Measurements from ENCODE around the gene HAPSTR1.
"Not testable (repeated sequence)": the region's sequence is repeated elsewhere in the genome, so short reads cannot be mapped to it uniquely, and the experiment has no call there.

HAPSTR1 gene, protein sequence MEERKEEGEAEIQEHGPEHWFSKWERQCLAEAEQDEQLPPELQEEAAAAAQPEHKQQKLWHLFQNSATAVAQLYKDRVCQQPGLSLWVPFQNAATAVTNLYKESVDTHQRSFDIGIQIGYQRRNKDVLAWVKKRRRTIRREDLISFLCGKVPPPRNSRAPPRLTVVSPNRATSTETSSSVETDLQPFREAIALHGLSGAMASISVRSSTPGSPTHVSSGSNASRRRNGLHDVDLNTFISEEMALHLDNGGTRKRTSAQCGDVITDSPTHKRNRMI

DNA sequence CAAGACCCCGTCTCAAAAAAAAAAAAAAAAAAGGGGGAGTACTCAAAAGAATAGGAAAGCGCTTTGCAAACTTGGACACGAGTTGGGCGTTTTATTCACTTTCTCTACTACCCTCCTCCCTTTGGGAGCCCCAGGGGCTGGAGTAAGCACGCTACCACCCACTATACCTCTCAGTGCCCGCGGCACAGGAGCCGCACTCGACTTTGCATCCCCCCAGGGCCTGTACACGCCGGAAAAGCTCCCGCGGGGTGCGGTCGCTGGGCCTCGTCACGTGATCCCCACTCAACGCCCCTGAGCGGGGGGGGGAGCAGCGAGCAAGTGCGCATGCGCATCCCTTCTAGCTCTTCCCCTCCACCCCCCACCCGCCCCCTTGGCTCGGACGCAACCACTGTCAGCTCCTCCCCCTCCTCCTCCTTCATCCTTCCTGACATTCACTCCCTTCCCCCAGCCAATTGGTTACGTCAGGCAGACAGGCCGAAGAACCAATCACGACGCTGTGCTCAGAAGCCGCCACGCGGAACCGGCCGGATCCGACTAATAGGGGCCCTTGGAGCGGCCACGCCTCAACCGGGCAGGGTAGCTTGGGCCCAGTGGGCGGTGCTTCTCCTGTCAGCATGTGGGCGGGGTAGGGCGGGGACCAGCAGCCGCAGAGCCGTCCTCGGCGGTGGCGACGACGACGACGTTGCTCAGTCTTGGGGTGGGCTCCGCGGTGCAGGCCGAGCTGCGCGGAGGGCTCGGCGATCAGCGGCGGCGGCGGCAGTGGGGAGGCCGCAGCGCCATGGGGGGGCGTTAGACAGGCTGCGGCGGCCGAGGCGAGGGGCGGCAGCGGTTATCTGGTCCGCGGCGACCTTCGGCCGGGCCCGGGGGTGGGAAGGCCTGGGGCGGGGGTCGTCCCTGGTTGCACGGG lies at the start of gene HAPSTR1:
HAPSTR1 (plus strand) TSS at position 685 of the 907 bp plus-strand sequence. CDS start 401 bp downstream, outside the sequence.
- peak; percentile 98 for DNase-seq

DNA sequence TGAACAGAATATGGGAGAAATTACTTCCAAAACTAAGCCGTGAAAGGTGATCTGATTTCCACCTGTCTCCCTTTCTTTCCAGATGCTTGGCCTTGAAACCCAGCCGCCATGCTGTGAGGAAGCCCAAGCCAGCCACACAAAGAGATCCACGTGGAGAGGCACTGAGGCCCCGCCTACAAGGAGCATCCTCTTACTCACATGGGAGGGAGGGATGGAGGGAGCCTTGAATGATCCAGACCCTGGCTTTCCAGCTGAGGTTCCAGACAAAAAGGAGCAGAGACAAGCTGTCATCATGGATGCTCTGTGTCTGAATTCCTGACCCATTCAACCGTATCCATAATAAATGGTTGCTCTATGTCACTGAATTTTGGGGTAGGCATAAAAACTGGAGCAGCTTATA lies 48.9 kb upstream of the HAPSTR1 start:
- DNase-seq = no peak

DNA sequence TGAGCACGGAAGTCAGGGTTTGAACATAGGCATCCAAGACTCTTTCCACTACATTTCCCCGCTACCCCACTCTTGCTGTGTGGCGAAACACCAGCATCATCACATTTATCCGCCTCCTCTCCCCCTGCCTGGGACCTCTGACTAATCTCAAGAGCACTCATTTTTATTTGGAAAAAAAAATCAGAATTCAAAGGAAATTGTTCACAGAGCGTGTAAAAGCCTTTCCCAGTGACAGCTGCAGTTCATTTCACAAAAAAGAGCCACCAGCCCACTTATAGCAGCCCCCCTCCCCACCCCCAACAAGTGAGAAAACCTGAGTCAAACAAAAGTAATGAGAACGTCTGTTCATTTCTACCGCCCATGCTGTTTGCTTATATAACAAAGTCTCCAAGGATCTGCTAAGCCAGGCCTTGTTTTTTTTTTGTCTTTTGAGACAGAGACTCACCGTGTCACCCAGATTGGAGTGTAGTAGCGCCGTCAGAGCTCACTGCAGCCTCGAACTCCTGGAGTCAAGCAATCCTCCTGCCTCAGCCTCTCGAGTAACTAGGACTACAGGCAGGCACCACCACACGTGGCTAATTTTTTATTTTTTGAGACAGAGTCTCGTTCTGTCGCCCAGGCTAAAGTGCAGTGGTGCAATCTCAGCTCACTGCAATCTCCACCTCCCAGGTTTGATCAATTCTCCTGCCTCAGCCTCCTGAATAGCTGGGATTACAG lies 48.3 kb upstream of the HAPSTR1 start:
- no peak for DNase-seq

DNA sequence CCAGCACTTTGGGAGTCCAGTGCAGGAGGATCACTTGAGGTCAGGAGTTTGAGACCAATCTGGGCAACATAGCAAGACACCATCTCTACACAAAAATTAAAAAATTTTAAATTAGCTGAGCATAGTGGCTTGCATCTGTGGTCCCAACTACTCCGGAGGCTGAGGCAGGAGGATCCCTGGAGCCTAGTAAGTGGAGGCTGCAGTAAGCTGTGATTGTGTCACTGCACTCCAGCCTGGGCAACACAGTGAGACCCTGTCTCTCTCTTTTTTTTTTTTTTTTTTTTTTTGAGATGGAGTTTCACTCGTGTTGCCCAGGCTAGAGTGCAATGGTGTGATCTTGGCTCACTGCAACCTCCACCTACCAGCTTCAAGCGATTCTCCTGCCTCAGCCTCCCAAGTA lies 45.9 kb upstream of the HAPSTR1 start:
- not testable (repeated sequence) for DNase-seq

DNA sequence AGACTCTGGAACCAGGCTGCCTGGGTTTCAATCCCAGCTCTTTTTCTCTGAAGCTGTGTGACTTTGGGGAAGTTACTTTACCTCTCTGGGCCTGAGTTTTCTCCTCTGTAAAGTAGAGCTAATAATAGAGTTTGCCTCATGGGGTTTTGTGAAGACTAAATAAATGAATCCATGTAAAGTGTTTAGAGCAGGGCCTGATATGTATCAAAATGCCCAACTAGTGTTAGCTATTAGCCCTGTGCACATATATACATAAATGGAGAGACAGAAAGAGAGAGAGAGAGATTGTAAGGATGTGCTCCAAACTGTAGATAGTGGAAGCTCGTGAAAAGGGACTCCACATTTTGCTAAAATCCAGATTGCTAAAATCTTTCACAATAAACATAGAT lies 44.8 kb upstream of the HAPSTR1 start:
- no peak for DNase-seq

DNA sequence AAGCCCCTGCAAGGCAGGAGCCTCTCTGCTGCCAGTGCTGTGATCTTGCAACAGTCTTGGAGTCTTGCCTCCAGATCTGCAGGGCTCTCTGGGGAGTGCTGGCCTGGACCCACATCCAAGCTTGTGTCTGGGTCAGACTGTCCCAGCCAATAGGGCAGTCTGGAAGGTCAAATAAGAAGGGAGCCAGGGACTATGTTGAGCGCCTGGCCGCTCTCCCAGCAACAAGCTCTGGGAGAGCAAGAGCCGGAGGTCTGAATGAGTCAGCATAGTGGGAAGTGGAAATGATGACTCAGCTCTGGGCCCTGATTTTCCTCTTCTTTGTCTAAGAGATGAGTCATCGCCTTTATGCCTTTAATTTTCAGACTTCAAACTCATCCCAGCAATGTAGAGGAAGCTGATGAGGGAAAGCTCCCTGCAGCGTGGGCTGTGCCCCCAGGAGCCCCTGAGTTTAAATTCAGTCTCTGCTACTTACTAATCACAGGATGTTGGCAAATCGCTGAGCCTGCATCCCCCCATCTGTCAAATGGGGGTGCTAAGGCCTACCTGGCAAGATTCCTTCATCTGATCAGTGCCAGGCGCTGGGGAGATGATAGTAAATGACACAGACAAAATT lies 43.6 kb upstream of the HAPSTR1 start:
- DNase-seq = peak; percentile 77

DNA sequence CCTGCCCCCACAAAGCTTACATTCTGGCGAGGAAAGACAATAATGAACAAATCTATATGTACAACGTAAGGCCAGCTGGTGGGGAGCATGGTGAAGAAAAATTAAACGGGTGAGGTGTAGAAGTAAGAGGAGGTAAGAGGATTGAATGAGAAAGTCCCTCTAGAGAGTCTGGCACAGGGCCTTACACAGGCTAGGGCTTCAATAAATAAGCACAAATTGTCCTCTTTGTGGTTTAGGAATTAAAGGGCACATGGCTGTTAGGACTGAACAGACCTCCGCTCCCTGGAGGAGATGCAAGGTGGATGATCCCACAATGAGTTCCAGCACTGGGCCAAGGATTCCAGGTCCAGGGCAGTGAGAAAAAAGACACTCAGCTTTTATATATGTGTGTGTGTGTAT lies 43.1 kb upstream of the HAPSTR1 start:
- no peak for DNase-seq

DNA sequence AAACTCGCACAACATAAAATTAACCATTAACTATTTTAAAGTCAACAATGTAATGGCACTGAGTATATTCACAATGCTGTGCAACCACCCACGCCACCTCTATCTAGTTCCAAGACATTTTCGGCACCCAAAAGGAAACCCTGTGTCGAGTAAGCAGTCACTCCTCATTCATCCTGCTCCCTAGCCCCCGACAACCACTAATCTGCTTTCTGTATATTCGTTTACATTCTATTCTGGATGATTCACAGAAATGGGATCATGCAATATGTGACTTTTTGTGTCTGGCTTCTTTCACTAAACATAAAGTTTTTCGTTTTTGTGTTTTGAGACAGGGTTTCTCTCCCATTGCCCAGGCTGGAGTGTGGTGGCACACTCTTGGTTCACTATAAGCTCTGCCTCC lies 42.2 kb upstream of the HAPSTR1 start:
- no peak for DNase-seq

DNA sequence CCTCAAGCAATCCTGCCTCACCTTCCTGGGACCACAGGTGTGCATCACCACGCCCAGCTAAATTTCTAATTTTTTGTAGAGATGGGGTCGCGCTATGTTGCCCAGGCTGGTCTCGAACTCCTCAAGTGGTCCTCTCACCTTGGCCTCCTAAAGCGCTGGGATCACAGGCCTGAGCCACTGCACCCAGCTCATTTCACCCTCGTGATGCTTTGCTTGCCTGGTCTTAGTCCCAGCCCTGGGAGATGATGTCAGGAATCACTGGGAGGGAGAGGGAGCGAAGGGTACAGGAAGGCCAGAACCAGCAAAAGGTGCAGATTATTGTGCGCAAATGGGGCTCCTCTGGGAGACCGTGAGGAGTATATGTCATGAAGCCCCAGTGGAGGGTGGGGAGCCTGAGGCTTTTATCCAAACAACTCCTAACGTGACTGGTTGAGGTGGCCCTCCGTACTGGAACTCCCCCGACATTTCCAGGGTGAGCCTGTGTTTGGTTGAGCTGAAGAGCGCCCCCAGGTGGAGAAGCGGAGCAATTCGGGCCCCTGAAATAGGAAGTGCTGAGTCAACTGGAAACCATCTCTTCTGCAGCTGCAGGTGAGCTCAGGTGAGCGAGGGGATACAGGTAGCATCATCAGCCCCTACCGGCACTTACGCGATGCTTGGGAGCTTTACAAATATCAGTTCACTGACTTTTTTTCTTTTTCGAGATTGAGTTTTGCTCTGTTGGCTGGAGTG lies 41.2 kb upstream of the HAPSTR1 start:
- DNase-seq = no peak

DNA sequence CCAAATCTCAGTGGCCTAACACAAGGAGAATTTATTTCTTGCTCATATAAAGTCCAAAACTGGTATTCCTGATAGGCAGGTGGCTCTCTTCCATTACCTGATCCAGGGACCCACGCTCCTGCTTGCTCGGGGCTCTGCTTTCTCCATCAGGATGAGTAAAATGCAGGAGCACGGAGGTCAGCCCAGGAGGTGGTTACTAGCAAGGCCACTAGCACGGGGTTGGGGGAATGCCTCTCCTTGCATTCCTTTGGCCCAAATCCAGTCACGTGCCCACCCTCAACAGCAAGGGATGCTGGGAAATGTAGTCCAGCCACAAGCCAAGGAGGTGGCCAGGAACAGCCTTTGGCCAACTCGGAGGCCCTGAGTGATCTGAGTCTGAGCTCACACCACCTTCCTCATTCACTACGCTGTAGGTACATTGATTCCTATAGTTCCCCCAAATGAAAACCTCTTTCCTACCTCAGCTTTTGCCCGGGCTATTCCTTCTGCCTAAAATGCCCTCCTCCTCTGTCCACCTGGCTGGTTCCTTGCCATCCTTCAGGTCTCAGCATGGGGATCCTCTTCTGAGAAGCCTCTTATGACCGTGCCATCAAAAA lies 38.3 kb upstream of the HAPSTR1 start:
- peak; percentile 33 for DNase-seq

DNA sequence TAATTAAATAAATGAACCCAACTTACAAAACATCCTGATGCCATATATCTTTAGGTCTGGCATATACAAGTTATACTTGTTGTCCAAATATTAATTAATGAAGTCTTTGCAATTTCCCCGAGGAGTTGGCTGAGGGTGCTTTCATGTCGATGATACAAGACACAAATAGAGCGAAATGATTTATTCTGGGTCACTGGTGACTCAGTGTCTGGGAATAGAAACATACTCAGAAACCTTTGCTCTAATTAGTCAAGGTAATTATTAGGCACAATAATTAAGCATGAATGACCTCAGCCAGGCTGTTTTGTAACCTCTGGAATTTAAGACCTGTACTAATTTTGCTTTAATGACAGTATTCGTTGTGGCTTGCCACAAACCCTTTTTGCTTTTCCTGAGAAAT lies 37.0 kb upstream of the HAPSTR1 start:
- no peak for DNase-seq

DNA sequence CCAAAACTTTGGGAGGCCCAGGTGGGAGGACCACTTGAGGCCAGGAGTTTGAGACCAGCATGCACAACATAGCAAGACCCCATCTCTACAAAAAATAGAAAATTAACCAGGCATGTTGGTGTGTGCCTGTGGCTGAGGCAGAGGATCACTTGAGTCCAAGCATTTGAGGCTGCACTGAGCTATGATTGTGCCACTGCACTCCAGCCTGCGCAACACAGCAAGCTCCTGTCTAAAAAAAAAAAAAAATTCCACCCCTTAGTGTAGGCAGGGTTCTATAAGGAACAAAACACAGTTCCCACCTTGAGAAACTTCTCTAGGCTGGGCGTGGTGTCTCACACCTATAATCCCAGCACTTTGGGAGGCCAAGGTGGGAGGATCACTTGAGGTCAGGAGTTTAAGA lies 36.3 kb upstream of the HAPSTR1 start:
- DNase-seq = no peak

DNA sequence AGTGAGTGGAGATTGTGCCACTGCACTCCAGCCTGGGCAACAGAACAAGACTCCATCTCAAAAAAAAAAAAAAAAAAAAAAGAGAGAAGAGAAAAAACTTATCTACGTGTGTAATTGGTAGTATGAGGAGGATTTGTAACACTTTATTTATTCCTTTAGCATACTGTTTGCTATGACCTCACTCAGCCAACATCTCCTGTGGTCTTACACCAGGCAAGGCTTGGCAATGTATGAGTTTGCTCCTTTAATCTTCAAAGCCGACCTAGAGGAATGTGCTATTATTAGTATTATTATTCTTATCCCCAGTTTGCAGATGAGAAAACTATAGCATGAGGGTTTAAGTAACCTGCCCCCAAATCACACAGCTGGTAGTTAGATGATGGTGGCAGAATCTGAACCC lies 35.8 kb upstream of the HAPSTR1 start:
- no peak for DNase-seq

DNA sequence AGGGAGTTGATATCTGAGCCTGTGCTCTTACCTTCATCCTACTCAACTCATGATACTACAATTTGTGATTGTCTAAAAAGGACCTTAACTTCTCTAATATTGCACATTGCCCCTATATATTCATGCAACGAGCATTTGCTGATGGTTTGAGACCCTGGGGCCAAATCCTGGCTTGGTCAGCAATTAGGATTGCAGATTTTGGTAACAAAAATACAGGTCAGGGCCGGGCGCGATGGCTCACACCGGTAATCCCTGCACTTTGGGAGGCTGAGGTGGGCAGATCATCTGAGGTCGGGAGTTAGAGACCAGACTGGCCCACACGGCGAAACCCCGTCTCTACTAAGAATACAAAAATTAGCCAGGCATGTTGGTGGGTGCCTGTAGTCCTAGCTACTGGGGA lies 35.4 kb upstream of the HAPSTR1 start:
- DNase-seq = no peak

DNA sequence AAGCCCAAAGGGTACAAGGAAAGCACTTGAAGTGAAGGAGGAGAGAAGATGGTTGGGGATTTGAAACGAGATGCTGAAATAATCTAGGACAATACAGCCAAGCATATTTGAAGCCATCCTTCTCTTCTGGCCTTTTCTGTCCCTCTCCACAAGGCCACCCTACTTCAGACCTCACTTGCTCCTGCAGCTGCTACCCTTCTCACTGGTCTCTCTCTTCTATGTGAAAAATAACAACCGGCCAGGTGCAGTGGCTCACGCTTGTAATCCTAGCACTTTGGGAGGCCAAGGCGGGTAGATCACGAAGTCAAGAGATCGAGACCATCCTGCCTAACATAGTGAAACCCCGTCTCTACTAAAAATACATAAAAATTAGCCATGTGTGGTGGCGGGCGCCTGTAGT lies 33.2 kb upstream of the HAPSTR1 start:
- DNase-seq = no peak

DNA sequence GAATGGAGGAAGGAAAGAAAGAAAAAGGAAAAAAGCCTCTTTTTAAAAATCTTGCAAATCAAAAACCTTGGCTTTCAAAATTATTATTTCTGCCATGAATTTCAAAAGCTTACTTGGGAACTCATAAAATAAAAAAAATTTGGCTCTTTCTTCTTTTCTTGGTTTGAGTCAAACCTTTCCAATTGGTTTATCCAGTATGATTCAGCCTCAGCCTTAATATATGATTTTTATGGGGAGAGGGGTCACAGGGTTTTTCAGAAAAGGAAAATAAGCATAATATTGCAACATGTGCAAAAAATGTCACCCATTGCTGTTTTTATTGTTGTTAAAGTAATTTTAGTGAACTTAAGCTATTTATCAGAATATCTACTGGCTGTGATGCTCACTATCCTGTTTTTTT lies 31.2 kb upstream of the HAPSTR1 start:
- no peak for DNase-seq

DNA sequence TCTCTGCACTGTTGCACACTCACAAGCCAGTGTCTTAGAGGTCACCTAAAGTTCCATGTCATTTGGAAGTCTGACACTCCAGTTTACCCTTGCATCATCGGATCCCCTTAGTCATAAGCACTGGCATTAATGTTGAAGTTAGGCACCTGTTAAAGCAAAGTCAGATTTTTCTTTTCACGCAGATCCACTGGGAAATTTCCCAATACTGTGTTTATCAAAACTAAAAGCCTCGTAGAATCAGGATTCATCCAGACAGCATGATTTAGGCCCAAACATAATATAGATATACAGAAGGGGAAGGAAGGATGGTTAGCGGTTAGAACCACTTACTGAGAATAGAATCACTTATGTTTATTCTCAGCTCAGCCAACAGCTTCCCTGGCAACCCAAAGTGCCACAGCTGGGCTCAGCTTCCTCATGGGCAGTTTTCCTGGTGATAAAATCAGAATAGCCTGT lies 30.1 kb upstream of the HAPSTR1 start:
- no peak for DNase-seq

DNA sequence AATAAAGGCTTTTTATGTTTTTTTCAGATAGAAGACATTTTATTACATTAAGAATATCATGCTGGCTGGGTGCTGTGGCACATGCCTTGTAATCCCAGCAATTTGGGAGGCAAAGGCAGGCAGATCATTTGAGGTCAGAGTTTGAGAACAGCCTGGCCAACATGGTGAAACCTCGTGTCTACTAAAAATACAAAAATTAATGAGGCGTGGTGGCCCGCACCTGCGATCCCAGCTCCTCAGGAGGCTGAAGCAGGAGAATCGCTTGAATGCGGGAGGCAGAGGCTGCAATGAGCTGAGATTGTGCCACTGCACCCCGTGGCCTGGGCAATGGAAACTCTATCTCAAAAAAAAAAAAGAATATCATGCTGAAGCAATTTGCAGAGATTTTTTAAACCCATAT lies 29.1 kb upstream of the HAPSTR1 start:
- no peak for DNase-seq

DNA sequence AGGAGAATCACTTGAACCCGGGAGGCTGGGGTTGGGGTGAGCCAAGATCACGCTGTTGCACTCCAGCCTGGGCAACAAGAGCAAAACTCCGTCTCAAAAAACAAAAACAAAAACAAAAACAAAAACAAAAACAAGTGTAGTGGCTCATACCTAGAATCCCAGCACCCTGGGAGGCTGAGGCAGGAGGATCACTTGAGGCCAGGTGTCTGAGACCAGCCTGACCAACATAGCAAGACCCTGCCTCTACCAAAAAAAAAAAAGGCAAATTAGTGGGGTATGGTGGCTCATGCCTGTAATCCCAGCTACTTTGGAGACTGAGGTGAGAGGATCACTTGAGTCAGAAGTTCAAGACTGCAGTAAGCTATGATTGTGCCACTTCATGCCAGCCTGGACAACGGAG lies 26.4 kb upstream of the HAPSTR1 start:
- no peak for DNase-seq

DNA sequence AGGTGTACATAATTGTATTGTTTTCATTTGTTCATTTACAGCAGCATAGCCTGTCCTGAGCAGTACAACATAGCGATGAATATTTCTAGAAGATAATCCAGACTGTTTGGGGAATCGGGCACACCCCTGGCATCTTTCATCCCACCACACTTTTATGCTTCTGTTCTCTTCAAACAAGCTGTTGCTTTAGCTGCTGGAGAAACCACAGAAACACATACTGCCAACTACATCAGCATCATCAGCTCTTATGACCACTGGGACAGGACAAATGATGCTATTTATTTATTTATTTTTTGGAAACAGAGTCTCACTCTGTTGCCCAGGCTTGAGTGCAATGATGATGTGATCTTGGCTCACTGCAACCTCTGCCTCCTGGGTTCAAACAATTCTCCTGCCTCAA lies 22.6 kb upstream of the HAPSTR1 start:
- no peak for DNase-seq

DNA sequence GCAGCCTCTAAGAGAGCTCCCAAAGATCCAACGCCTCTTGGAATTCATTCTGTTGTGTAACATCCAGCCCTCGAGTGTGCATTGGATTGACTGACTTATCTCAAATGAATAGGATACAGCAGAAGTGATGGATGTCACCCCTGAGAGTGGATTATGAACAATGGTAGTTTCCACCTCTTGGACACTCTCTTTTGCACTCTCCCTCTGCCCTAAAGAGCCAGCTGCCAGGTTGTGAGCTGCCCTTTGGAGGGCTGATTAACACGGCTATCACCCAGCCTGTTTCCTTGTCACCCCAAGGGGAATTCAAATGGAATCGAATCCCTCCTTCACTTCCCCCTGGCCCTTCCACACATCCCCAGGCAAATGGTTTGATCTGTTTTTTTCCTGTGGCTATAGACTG lies 21.2 kb upstream of the HAPSTR1 start:
- no peak for DNase-seq

DNA sequence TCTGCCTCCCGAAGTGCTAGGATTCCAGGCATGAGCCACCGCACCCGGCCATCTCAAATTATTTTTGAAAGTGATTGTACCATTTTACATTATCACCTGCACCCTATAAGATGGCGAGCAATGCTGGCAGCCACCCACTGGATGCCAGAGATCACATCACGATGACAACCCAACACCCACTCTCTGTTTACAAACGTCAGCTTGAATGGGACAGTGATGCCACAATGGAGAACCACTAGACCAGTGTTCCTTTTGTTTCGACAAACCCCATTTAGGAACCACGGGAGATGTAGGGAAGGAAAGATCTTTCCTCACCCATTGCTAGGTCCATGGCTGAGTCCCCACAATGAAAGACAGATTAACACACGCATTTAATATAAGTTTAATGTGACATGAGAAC lies 20.1 kb upstream of the HAPSTR1 start:
- no peak for DNase-seq

All from DMS 273 treated with DMSO at 0.1 percent for 48 hours (cell line).